Skin epidermis (tissue), 12 donors: ENCODE results near the gene MADD.
"Not testable (repeated sequence)": the region's sequence is repeated elsewhere in the genome, so short reads cannot be mapped to it uniquely, and the experiment has no call there.

Experiments
- H3K27ac ChIP-seq, 21 experiments: fragments of 200-600 bp; sonication (generic) in 11 of 21; one replicate each; pipeline ENCODE4 v1.5.0; 2020; ENCODE audit warnings: mild to moderate bottlenecking in 3 of 21, inconsistent platforms in 2 of 21, moderate library complexity in 2 of 21
- H3K4me3 ChIP-seq, 7 experiments: fragments of 200-600 bp; sonication (generic) in 2 of 7; one replicate each; pipeline ENCODE4 v1.5.0; 2020; ENCODE audit warnings: inconsistent platforms in 2 of 7, mild to moderate bottlenecking in 2 of 7, moderate library complexity in 1 of 7

Gene MADD

DNA sequence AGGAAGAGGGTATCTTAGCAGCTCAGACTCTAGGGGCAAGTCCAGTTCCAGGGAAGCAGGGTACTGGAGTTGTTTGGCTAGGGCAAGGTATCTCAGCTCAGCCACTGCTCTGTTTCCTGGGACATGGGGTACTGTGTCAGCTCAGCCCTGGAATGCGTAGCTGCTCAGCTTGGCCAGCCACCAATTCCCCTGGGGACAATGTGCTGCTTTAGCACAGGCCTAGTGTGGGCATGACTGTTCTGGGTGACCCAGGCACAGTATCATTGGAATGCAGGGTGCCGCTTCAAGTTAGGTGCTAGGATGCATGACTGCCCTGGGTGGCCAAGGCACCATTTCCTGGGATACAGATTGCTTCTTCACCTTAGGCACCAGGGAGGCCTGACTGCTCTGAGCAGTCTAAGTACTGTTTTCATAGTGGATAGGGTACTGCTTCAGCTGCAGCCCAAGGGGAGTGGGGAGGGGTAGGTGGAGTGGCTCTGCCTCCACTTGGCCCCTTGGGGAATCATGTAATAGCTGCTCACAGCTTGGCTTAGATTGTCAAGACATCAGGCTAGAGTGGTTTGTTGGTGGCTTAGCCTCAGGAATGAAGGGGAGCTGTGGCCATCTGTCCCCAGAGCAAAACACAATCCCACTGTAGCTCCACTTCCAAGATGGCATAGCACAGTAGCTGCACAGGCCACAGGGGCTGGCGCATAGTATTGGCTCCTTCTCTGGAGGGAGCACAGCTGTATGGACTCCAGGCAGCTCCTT is 36.0 kb downstream of the MADD start:
- Histone ChIP-seq H3K27ac (peak overlapping the region in 1 of 21 experiments; percentile 17), H3K4me3 (no peak overlapping the region)

DNA sequence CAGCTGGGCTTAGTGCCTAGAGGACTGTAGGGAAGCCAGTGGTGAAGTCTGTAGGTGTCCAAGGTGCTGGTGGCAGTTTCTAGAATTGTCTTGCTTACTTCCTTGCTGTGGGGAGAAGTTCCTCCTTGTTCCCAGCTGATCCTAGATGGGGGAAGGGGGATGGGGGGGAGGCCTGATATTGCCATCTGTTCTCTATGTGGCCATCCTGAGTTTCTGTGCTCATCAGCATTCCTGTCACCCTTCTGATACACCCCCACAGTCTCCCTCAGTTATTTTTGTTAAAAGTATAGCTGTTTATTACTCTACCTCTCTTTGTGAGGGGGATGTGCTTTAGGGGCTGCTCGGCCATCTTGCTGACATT is 36.5 kb downstream of the MADD start:
- peak overlapping the region in 1 of 21 experiments; percentile 17 for H3K27ac ChIP-seq

DNA sequence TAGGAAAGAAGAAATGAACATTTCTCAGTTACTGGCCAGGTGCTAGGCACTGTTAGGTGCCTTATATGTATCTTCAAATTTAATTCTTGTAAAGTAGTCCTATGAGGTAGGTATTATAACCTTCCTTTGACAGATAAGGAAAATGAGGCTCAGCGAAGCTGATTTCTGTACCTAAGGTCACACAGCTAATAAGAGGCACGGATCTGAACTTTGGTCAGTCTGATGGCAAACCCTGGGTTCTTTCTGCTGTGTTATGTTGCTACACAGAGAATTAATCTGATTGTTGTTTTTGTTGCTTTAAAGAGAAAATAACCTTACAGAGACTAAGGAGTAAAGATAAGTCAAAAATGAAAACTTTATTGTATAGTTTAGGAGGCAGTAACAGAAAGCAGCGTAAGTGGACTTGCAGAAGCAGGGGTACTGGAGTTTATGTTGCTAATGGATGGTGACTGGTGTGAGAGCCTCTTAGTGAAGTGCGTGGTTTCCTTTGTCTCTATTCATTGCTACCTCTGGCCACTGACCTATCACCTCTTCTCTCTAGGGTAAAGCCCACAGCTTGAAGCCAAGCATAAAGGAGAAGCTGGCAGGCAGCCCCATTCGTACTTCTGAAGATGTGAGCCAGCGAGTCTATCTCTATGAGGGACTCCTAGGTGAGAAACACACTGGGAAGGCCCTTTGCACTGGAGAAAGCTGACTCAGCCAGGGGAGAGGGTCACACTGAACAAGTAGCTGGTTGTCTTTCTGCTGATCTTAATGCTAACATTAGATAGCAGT is 38.3 kb downstream of the MADD start:
- no peak overlapping the region for H3K27ac ChIP-seq
- H3K4me3 ChIP-seq = no peak overlapping the region

More for the DNA sequence above, 36.5 kb downstream of the MADD start:
- no peak overlapping the region for H3K4me3 ChIP-seq

DNA sequence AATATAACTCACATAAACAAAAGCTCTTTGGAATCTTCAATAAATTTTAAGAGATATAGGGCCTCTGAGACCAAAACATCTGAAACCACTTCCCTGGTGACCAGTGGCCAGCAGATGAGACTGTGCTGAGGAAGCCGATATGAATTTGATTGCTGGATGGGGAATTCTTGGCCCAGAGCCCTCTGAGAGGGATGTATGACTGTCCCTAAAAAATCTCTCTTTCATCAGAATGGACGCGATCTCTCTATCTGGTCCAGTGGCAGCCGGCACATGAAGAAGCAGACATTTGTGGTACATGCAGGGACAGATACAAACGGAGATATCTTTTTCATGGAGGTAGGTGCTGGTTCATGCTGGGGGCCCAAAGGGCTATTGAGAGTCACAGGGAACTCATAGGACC is 45.1 kb downstream of the MADD start:
- no peak overlapping the region for H3K4me3 ChIP-seq
- no peak overlapping the region for H3K27ac ChIP-seq

DNA sequence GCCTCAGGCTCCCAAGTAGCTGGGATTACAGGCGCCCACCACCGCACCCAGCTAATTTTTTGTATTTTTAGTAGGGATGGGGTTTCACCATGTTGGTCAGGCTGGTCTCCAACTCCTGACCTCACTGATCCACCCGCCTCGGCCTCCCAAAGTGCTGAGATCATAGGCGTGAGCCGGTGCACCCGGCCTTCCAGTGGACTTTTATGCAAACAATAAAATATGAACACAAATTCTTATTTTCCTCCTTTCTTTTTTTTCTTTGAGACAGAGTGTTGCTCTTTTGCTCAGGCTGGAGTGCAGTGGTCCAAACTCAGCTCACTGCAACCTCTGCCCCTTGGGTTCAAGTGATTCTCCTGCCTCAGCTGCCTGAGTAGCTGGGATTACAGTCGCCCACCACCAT is 46.6 kb downstream of the MADD start:
- H3K4me3 ChIP-seq, H3K27ac ChIP-seq: not testable (repeated sequence)

DNA sequence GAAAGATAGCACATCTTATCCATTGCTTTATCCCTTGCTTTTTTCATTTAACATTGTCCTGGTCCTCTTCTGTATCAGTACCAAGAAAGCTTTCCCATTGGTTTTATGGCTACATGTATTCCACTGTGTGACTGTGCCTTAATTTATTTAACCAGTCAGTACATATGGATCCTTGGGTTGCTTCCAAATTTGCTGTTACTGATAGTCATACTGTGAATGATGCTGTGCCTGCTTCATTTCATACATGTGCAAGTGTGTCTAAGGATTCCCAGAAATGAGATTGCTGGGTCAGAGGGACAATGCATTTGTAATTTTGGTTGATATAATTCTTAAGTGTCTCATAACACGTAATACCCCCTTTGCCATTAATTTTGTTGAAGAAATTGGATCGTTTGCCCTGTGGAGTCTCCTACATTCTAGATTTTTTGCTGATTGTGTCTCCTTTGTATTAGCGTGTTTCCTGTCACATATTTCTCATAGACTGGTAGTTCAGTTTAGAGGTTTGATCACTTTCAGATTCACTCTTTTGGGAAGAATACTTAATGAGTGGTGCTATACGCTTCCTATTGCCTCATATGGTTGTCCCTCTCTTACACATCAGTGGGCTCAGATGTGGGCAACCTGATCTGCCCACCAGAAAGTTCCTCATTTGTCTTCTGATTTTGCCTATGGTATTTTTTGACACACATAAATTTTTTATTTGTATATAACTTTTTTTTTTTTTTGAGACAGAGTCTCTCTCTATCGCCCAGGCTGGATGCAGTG is 47.3 kb downstream of the MADD start:
- no peak overlapping the region for H3K4me3 ChIP-seq

DNA sequence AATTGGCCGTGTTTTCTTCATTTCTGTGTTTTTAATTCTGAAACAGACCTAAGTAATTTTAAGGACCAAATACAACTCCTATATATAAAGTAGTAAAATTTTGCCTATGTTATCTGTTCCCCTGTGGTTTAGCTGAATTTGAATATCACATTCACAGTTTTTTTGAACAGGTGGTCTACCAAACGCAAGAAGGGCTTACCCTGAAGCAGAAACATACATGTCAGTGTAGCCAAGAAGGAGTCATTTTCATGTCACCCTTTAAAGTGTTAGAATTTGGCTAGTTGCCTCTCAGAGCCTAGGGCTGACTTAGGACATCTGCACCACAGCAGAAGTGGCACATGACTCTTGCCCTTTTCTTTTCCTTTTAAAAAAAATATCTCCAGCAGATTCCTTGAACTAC is 48.2 kb downstream of the MADD start:
- Histone ChIP-seq H3K4me3 (no peak overlapping the region), H3K27ac (no peak overlapping the region)

More for the DNA sequence above, 47.3 kb downstream of the MADD start:
- H3K27ac ChIP-seq = no peak overlapping the region

DNA sequence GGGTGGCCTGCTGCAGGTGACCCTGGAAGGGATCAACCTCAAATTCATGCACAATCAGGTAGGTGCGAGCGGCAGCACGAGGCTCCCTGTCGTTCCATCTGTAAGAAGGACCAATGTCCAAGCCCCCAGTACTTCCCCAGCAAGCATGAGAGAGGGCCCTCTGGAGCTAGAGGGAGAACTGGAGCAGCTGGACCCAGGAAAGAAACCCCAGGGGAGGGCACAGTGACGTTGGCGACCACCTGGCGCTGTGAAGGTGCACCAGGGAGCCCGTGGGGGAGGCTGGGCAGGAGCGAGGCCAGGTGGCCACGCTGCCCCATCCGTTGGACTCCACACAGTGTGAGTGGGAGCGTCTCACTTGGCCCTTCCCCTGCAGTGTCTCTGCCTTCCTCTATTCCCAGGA is 54.6 kb downstream of the MADD start:
- Histone ChIP-seq H3K4me3 (no peak overlapping the region), H3K27ac (no peak overlapping the region)

DNA sequence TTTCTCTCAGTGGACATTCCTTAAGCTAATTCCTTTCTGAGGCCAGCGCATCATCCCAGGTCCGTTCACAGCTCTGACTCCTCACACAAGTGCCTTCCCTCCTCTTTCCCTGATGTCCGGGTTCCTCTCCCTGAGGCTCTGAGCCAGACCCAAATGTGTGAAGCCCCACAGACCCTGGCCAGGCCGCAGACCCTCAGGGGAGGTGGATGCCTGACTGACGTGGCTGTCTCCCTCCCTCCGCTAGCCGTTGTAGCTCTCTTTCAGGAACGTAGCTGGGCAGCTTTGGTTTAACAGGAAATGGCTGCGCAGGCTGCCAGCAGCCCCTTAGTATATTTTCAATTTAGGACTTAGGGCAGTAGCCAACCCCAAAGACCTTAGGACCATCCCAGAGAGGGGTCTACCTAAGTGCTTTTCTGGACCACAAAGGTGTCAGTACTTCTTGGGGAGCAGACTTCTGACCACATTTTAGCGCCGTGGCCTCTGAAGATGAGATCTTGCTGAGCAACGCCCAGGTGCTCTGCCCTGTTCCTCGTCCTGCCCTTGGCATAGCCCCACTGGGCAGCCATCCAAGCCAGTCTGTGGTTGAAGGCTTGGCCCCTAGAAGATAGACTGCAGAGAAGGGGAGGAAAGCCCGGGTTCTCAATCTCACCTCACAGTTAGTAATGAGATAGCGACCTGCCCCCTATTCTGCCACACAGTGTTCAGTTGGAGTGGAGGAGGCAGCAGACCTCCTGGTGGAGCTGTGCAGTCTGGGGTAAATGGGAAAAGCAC is 55.5 kb downstream of the MADD start:
- Histone ChIP-seq H3K27ac (no peak overlapping the region), H3K4me3 (no peak overlapping the region)

DNA sequence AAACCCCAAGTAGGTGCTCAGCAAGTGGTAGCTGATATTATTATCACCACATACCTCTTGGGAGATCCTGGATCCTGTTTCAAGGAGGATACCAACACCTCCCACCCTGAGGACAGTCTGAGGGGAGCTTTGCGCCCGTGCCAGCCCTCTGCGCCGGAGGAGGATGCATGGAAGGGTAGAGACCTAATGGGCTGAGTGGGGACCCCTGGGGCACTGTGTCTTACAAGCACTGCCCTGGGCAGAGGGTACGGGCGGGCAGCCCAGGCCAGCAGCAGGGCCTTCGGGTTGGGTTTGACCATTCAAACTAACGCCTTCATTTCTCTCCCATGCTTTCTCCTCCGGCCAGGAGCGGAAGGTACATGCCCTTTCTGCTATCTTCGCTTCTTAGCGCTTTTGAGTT is 56.3 kb downstream of the MADD start:
- Histone ChIP-seq H3K27ac (no peak overlapping the region), H3K4me3 (no peak overlapping the region)

DNA sequence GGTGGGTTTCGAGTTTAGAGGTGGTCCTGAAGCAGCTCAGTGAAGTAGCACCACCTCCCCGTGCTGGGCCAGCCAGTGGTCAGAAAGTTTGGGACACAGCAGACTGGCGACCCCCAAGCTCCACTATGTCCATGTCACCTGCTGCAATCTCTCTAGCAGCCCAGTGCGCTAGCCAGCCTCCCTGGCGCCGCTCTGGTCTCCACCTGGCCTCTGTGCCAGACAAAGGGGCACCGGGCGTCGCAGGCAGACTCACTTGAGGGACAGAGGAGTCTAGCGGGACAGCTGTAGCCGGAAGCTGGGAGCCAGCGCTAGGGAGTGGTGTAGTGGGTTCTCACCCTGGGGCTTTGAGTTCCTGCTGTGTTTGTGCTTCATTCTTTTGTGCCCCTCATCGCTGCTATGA is 57.1 kb downstream of the MADD start:
- Histone ChIP-seq H3K4me3 (no peak overlapping the region), H3K27ac (no peak overlapping the region)

DNA sequence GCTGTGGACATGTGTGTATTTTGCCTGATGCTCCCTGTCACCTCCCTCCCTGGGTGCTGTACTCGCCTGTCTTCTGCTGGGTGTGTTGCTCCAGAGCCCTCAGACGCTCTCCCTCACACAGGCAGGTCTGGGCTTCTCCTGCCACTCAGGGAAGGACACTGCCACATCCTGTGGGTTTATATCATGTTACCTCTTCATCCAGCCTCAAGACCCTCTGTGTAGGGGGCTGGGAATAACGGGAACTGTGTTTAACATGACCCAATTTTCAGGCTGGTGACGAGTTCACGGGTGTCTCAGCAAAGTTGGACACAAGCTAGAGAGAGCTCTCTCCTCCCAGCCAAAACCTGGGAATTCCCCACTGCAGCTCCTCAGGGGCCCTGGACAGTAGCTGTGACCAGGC is 58.0 kb downstream of the MADD start:
- Histone ChIP-seq H3K27ac (no peak overlapping the region), H3K4me3 (no peak overlapping the region)

DNA sequence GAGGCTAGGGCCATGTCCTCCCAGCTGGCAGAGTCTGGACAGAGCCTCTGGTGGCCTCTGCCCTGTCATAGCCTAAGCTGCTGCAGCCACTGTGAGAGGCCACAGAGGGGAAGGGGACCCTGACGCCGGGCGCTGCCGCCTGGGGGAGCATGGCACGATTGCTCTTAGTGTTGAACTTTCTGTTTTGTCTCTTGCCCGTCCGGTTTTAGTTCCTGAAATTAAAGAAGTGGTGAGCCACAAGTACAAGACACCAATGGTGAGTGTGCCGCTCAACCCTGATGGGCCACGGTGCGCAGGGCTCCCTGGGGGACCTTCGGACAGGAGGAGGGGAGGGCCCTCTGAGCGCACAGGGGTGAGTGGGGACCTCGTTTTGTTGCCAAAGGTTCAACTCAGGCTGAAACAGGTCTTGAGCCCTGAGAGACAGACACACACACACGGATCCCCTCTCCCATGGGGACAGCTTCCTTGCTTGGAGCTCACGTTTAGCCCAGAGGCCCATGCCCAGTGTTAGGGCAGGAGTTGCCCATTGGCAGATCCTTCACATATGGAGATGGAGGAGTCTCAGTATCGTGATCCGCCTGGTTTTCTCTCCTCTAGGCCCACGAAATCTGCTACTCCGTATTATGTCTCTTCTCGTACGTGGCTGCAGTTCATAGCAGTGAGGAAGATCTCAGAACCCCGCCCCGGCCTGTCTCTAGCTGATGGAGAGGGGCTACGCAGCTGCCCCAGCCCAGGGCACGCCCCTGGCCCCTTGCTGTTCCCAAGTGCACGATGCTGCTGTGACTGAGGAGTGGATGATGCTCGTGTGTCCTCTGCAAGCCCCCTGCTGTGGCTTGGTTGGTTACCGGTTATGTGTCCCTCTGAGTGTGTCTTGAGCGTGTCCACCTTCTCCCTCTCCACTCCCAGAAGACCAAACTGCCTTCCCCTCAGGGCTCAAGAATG is 58.8 kb downstream of the MADD start:
- Histone ChIP-seq H3K27ac (no peak overlapping the region), H3K4me3 (no peak overlapping the region)

DNA sequence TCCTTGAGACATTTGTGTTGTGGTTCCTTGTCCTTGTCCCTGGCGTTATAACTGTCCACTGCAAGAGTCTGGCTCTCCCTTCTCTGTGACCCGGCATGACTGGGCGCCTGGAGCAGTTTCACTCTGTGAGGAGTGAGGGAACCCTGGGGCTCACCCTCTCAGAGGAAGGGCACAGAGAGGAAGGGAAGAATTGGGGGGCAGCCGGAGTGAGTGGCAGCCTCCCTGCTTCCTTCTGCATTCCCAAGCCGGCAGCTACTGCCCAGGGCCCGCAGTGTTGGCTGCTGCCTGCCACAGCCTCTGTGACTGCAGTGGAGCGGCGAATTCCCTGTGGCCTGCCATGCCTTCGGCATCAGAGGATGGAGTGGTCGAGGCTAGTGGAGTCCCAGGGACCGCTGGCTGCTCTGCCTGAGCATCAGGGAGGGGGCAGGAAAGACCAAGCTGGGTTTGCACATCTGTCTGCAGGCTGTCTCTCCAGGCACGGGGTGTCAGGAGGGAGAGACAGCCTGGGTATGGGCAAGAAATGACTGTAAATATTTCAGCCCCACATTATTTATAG is 59.6 kb downstream of the MADD start:
- peak overlapping the region in 1 of 21 experiments; percentile 36 for H3K27ac ChIP-seq
- no peak overlapping the region for H3K4me3 ChIP-seq

DNA sequence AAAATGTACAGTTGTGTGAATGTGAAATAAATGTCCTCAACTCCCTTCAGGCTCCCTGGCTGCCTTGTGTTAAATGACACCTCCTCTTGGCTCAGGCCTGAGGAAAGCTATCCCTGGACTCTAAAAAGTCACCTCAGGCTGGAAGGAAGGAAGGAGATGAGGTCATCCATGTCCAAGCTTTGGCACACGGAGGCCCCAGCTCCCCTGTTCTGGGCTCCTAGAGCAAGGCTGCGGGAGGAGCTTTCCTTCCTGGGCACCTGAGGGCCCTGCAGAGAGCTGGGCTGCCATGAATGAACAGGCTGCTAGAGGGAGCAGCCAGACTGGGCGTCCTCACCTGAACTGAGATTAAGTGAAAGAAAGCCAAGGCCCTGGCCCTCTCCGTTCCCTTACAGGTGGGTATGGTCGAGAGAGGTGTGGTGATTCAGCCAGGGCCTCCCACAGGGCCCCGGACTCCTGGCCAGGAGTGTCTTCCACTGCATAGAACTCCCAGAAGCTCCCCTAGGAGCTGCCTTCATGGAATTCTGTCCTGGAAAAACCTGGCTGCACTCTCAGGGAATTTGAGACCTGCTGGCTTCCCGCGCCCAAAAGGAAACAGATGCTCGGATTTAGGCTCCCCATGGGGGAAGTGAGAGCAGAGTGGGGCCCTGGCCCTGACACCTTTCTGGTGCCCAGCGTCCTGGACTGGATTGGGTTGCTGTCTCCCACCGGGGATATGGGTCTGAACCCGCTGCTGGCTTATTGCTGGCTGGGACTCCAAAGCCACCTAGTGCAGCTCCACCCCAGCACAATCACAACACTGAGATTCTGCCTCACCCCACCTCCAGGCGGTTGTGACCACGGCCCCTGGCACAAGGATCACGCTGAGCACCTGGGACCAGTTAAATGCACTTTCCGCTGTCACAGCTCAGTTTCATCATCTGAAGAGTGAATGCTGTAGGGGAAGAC is 60.3 kb downstream of the MADD start:
- Histone ChIP-seq H3K27ac (peak overlapping the region in 6 of 21 experiments; percentile 5 to 67 (median 36)), H3K4me3 (no peak overlapping the region)

DNA sequence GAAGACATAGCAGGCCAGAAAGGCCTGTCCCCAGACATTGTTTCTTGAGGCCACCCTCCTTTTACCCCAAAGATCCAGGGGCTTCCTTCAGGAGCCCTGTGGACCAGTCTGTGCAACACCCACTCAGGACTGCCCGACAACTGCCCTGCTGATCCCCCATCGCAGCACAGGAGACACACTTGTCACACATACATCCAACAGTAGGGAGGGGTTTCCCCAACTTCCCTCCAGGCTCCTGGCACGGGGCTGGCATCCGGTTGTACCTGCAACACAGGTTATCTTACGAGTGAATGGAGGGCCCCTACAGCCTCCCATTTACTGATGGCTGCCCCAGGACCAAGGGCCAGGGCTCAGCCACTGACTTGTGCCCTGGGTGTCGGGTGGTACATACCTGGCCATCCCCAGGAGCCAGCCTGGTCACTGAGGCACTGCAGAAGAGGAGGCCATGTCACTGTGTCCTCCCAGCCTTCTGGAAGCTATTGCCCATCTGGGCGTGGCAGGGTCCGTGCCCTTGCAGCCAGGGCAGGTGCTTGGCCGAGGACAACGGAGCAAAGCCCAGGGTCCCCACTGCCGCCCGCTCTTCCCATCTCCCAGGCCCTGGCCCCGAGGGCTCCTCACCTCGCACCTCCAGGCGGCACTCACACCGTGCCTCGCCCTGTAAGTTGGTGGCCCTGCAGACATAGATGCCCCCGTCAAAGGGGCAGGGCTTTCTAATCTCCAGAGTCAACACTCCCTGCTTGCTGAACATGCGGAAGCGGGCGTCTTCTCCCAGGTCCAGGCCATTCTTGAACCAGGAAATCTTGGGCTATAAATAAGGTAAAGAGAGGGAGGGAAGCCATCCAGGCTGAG is 61.7 kb downstream of the MADD start:
- H3K27ac ChIP-seq = peak overlapping the region in 1 of 21 experiments; percentile 30

More for the DNA sequence above, 61.7 kb downstream of the MADD start:
- H3K4me3 ChIP-seq = no peak overlapping the region
